H1 (cell line): ENCODE measurements around the gene CDC37.

Experiments used
- EGR1 ChIP-seq: IDR thresholded peaks from 2 replicates; pipeline ENCODE4 v1.6.1; 2011; ENCODE audit warnings: low read depth, low read length, borderline replicate concordance
- PHF8 ChIP-seq: fragments of 200-600 bp; sonication (generic); conservative IDR thresholded peaks from 2 replicates; pipeline ENCODE4 v1.7.1; 2012; ENCODE audit warnings: low read depth, mild to moderate bottlenecking, inconsistent platforms, low read length, moderate library complexity
- POLR2A ChIP-seq, 2 experiments: IDR thresholded peaks; 1 replicate in 1 of 2; 2 replicates in 1 of 2; pipeline ENCODE4 v1.6.1; 2011; ENCODE audit warnings: low read depth in 2 of 2, low read length in 2 of 2, mild to moderate bottlenecking in 2 of 2; ENCODE audit errors: control extremely low read depth in 1 of 2
- SIN3A ChIP-seq, 2 experiments: IDR thresholded peaks in 1 of 2; conservative IDR thresholded peaks in 1 of 2; 2 replicates each; pipeline ENCODE4 v1.6.1; 2011 to 2012; ENCODE audit warnings: low read length in 2 of 2, improper control_type of control experiment in 1 of 2, low read depth in 1 of 2, mild to moderate bottlenecking in 1 of 2
- SRF ChIP-seq: IDR thresholded peaks from 2 replicates; pipeline ENCODE4 v1.6.1; 2011; ENCODE audit warnings: mild to moderate bottlenecking, low read depth, low read length, moderate library complexity
- SUZ12 ChIP-seq: fragments of 200-600 bp; sonication (generic); IDR thresholded peaks from 2 replicates; pipeline ENCODE4 v1.6.1; 2012; ENCODE audit warnings: mild to moderate bottlenecking, inconsistent platforms, low read length, moderate library complexity, mixed read lengths
- TBP ChIP-seq: IDR thresholded peaks from 2 replicates; pipeline ENCODE4 v1.6.1; 2011; ENCODE audit warnings: low read depth, low read length, improper control_type of control experiment
- TEAD4 ChIP-seq: IDR thresholded peaks from 2 replicates; pipeline ENCODE4 v1.6.1; 2012; ENCODE audit warnings: low read depth, low read length, inconsistent platforms, mixed read lengths
- ZNF274 ChIP-seq: IDR thresholded peaks from 2 replicates; pipeline ENCODE4 v1.7.0; 2012; ENCODE audit warnings: low read length, borderline replicate concordance; ENCODE audit errors: extremely low read depth
- TF ChIP-seq, protein P1 (sequence below), 3 experiments: IDR thresholded peaks; 1 replicate in 2 of 3; 2 replicates in 1 of 3; pipeline versions ENCODE4 v1.5.1 to v1.6.1; 2011; ENCODE audit warnings: low read length in 3 of 3, mild to moderate bottlenecking in 3 of 3, inconsistent platforms in 2 of 3, low read depth in 1 of 3, moderate library complexity in 1 of 3; ENCODE audit not compliant: insufficient read depth in 1 of 3; ENCODE audit errors: control extremely low read depth in 1 of 3

DNA sequence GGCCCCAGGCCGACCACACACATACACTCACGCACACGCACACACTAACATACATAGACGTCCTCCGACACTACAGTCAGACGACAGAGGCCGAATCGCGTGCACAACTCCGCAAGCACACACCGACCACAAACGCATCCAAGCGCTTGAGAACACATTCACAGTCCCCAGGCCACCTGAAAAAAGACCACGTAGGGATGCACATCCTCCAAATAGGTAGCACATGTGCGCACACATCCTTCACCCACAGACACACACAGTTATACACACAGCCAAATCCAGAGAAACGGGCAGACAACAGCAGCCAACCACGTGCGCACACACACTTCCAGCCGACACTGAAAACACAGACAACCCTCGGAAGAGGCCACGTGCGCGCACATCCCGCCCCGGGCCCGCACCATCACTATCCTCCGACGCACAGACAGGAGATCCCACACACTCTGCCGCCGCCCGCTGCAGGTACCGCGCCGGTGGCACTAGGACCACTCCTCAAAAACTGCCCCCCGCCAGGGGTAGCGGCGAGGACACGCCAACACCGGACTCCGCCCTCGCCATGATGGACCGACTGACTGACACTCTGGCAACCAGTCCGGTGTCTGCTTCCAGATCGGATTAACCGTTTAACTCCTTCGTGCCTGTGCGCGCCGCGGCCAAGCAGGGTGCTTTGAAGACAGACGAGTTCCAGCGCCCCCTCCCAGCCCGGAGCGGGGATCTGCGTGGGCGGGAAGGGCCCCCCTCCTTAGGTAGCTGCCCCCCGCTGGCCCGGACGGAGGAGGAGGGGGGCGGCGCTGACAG is 16.5 kb upstream of the CDC37 start:
- TF ChIP-seq, protein P1, sequence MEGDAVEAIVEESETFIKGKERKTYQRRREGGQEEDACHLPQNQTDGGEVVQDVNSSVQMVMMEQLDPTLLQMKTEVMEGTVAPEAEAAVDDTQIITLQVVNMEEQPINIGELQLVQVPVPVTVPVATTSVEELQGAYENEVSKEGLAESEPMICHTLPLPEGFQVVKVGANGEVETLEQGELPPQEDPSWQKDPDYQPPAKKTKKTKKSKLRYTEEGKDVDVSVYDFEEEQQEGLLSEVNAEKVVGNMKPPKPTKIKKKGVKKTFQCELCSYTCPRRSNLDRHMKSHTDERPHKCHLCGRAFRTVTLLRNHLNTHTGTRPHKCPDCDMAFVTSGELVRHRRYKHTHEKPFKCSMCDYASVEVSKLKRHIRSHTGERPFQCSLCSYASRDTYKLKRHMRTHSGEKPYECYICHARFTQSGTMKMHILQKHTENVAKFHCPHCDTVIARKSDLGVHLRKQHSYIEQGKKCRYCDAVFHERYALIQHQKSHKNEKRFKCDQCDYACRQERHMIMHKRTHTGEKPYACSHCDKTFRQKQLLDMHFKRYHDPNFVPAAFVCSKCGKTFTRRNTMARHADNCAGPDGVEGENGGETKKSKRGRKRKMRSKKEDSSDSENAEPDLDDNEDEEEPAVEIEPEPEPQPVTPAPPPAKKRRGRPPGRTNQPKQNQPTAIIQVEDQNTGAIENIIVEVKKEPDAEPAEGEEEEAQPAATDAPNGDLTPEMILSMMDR (IDR thresholded peaks at IDR 0.05; ENCODE audit: control extremely low read depth in 1 of 3, insufficient read depth in 1 of 3, low read depth in 1 of 3, low read length in 3 of 3), result no peak
- TF ChIP-seq SRF, result no peak
- TF ChIP-seq ZNF274, result no peak
- TF ChIP-seq PHF8, result no peak
- peak; percentile 10; the same call in 1 of the 2 replicates for TF ChIP-seq TBP
- peak in 1 of 2 experiments; percentile 80; a peak in 2 of 4 replicates for TF ChIP-seq SIN3A (conservative IDR thresholded peaks at IDR 0.05 in 1 of 2, IDR thresholded peaks at IDR 0.05 in 1 of 2; ENCODE audit: low read depth in 1 of 2, low read length in 2 of 2)
- no peak for TF ChIP-seq TEAD4
- no peak for TF ChIP-seq POLR2A (IDR thresholded peaks at IDR 0.05; ENCODE audit: control extremely low read depth in 1 of 2, low read depth in 2 of 2, low read length in 2 of 2)
- TF ChIP-seq SUZ12, result peak; percentile 87
- peak; percentile 100 for TF ChIP-seq EGR1
